ENCODE results near the gene CLTCL1. TPM values are rescaled to one million over a fixed set of nuclear protein-coding genes. Genes with fewer than 3 reads are reported as not detected.
"Not testable (repeated sequence)": the region's sequence is repeated elsewhere in the genome, so short reads cannot be mapped to it uniquely, and the experiment has no call there.

Gene CLTCL1
- total RNA-seq, 1 donor from 2014 or later = 28.2 TPM

DNA sequence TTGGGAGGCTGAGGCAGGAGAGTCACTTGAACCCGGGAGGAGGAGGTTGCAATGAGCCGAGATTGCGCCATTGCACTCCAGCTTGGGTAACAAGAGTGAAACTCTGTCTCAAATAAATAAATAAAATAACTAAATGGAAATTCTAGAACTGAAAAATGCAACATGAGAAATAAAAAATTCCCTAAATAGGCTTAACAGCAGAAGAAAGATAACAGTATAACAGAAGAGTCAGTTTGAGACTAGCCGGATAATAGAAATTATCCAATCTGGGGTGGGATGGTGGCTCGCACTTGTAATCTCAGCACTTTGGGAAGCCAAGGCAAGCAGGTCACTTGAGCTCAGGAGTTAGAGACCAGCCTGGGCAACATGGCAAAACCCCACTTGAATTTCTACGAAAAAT, 127.1 kb downstream of the CLTCL1 start:
- no peak for TF ChIP-seq CTCF (IDR thresholded peaks at IDR 0.05; ENCODE audit: insufficient read depth, low read length, poor library complexity, severe bottlenecking)
- DNase-seq (ENCODE audit: low read depth) = no peak
- H3K27me3 ChIP-seq (ENCODE audit: control insufficient read depth, insufficient read depth, low read length) = peaks cover 35% of the 10 kb centered on the region
- H3K4me3 ChIP-seq (ENCODE audit: low read depth, low read length) = no peak overlapping the region
- no peaks in the 10 kb centered on the region for H3K36me3 ChIP-seq (ENCODE audit: control insufficient read depth, insufficient read depth, low read length)

DNA sequence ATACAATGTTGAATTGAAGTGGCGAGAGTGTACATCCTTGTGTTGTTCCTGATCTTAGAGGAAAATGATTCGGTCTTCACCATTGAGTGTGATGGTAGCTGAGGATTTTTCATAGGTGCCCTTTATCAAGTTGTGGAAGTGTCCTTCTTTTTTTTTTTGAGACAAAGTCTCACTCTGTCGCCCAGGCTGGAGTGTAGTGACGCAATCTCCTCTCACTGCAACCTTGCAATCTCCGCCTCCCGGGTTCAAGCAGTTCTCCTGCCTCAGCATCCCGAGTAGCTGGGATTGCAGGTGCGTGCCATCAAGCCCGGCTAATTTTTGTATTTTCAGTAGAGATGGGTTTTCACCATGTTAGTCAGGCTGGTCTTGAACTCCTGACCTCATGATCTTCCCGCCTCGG, 132.9 kb downstream of the CLTCL1 start:
- not testable (repeated sequence) for H3K27me3 ChIP-seq (ENCODE audit: control insufficient read depth, insufficient read depth, low read length); H3K36me3 ChIP-seq (ENCODE audit: control insufficient read depth, insufficient read depth, low read length); DNase-seq (ENCODE audit: low read depth); H3K4me3 ChIP-seq (ENCODE audit: low read depth, low read length)

GRCh38 chr22:19156109-19156508, 135.4 kb downstream of the CLTCL1 start:
- not testable (repeated sequence) for DNase-seq (ENCODE audit: low read depth); H3K4me3 ChIP-seq (ENCODE audit: low read depth, low read length); H3K36me3 ChIP-seq (ENCODE audit: control insufficient read depth, insufficient read depth, low read length)
- peaks cover 23% of the 10 kb centered on the region for H3K27me3 ChIP-seq (ENCODE audit: control insufficient read depth, insufficient read depth, low read length)

- no peak for DNase-seq (ENCODE audit: low read depth)
- H3K27me3 ChIP-seq (ENCODE audit: control insufficient read depth, insufficient read depth, low read length) = peaks cover 43% of the 10 kb centered on the region
- no peak overlapping the region for H3K4me3 ChIP-seq (ENCODE audit: low read depth, low read length)
- no peak for TF ChIP-seq CTCF (IDR thresholded peaks at IDR 0.05; ENCODE audit: insufficient read depth, low read length, poor library complexity, severe bottlenecking)
- H3K36me3 ChIP-seq (ENCODE audit: control insufficient read depth, insufficient read depth, low read length) = no peaks in the 10 kb centered on the region
Measured at GRCh38 chr22:19152942-19153883, 138.3 kb downstream of the CLTCL1 start.

- H3K27me3 ChIP-seq (ENCODE audit: control insufficient read depth, insufficient read depth, low read length) = peaks cover 56% of the 10 kb centered on the region
- H3K36me3 ChIP-seq (ENCODE audit: control insufficient read depth, insufficient read depth, low read length) = no peaks in the 10 kb centered on the region
- H3K4me3 ChIP-seq (ENCODE audit: low read depth, low read length) = no peak overlapping the region
- no peak for DNase-seq (ENCODE audit: low read depth)
- TF ChIP-seq CTCF (IDR thresholded peaks at IDR 0.05; ENCODE audit: insufficient read depth, low read length, poor library complexity, severe bottlenecking) = no peak
Measured at GRCh38 chr22:19151329-19152191, 140.0 kb downstream of the CLTCL1 start.

DNA sequence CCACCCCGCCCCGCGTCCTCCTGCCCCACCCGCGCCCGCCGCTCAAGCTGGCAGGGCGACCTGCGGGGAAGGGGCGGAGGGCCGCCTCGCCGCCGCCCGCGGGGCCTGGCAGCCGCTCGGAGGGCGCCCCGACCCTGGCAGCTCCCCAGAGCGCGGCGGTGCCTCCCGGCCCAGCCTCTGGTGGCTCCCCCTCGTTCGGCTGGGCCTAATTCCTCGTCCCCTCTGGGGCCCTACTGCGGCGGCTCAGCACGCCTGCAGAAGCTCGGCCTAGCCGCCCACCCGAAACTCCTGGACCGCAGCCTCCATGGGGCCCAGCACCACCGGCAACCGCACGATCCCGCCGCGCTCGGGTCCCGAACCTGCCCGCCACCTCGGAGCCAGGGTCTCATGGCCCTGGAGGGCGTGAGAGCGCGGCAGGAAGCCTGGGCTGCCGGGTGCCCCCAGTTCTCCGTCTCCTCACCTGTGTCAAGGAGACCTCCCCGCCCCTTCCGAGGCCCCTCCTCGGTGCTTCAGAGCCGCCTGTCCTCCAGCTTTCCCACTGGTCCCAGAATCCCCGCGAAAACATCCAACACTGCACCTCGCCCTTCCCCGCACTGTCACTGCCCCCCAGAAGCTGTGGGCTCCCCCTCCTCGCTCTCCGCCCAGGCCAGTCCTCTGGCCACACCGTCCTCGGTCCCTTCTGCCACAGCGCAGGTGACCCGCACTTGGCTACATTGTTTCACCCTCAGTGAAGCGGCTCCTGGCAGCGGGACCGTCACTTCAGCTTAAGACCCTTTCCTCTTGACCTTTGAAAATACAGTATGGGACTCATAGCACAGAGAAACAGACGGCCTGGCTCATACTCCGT, 140.8 kb downstream of the CLTCL1 start:
- H3K4me3 ChIP-seq (ENCODE audit: low read depth, low read length) = no peak overlapping the region
- H3K27me3 ChIP-seq (ENCODE audit: control insufficient read depth, insufficient read depth, low read length) = peaks cover 56% of the 10 kb centered on the region
- no peak for DNase-seq (ENCODE audit: low read depth)
- no peak for TF ChIP-seq CTCF (IDR thresholded peaks at IDR 0.05; ENCODE audit: insufficient read depth, low read length, poor library complexity, severe bottlenecking)
- no peaks in the 10 kb centered on the region for H3K36me3 ChIP-seq (ENCODE audit: control insufficient read depth, insufficient read depth, low read length)
